HG03175 (cell line): ENCODE measurements around the gene MYL9.

Experiments
- ATAC-seq: cut with Tn5 transposase; IDR thresholded peaks from one replicate; pipeline ENCODE4 v1.9.1; 2021; ENCODE audit warnings: mild to moderate bottlenecking, moderate library complexity; ENCODE audit not compliant: unreplicated experiment

Gene MYL9

GRCh38 chr20:36525620-36526365 is 15.5 kb upstream of the MYL9 start:
- ATAC-seq, result no peak

GRCh38 chr20:36526521-36527011 is 14.8 kb upstream of the MYL9 start:
- ATAC-seq, result no peak

GRCh38 chr20:36527331-36528125 is 13.8 kb upstream of the MYL9 start:
- ATAC-seq, result no peak

GRCh38 chr20:36528176-36528874 is 13.0 kb upstream of the MYL9 start:
- no peak for ATAC-seq

GRCh38 chr20:36528875-36529417 is 12.4 kb upstream of the MYL9 start:
- no peak for ATAC-seq

- no peak for ATAC-seq
These were observed 8.9 kb upstream of the MYL9 start for GRCh38 chr20:36532388-36532787.

GRCh38 chr20:36532822-36533221 is 8.5 kb upstream of the MYL9 start:
- no peak for ATAC-seq

- no peak for ATAC-seq
These were observed 3.1 kb upstream of the MYL9 start for GRCh38 chr20:36538026-36538722.

- no peak for ATAC-seq
These were observed 638 bp upstream of the MYL9 start for GRCh38 chr20:36540551-36541211.

- no peak for ATAC-seq
These were observed 609 bp downstream of the MYL9 start for GRCh38 chr20:36541768-36542488.

- ATAC-seq, result no peak
These were observed 1.3 kb downstream of the MYL9 start for GRCh38 chr20:36542516-36543183.

GRCh38 chr20:36543184-36544133 is 2.1 kb downstream of the MYL9 start:
- ATAC-seq, result no peak

GRCh38 chr20:36544134-36545018 is 3.1 kb downstream of the MYL9 start:
- ATAC-seq, result no peak

GRCh38 chr20:36546111-36546736 is 4.9 kb downstream of the MYL9 start:
- ATAC-seq, result no peak

GRCh38 chr20:36547186-36548005 is 6.1 kb downstream of the MYL9 start:
- ATAC-seq, result no peak

- no peak for ATAC-seq
These were observed 6.6 kb downstream of the MYL9 start for GRCh38 chr20:36548006-36548315.
